Activated CD4-positive, alpha-beta T cell treated with anti-CD3 and anti-CD28 coated beads, Interleukin-10, Interleukin-2, amounts not matched to agents 100 ng/mL and 50 ng/mL, durations not matched to agents 16 hours and 8 hours (primary cell): ENCODE data around the gene MAP2K2.

ENCODE experiments used
- DNase-seq: peaks from one replicate; pipeline ENCODE4 v3.0.0-alpha.2; 2020

Gene MAP2K2

DNA sequence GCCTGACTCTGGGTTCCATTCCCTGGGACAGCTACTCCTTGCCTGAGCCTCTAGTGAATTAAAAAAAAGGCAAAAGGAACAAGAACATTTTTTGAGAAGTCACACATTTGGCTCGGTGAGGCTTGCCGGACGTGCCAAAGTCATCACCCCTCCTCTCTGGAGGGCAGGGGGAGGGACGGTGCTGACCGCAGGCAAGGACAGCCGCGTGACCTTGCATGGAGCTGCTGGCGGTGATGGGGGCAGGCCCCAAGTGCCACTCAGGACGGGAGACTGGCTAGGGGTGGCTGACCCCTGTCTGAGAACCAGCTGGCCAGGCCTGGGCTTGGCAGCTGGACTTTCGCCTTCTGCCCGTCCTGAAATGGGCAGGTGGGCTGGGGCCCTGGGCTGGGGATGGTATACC is 26.4 kb downstream of the MAP2K2 start:
- DNase-seq, result no peak

DNA sequence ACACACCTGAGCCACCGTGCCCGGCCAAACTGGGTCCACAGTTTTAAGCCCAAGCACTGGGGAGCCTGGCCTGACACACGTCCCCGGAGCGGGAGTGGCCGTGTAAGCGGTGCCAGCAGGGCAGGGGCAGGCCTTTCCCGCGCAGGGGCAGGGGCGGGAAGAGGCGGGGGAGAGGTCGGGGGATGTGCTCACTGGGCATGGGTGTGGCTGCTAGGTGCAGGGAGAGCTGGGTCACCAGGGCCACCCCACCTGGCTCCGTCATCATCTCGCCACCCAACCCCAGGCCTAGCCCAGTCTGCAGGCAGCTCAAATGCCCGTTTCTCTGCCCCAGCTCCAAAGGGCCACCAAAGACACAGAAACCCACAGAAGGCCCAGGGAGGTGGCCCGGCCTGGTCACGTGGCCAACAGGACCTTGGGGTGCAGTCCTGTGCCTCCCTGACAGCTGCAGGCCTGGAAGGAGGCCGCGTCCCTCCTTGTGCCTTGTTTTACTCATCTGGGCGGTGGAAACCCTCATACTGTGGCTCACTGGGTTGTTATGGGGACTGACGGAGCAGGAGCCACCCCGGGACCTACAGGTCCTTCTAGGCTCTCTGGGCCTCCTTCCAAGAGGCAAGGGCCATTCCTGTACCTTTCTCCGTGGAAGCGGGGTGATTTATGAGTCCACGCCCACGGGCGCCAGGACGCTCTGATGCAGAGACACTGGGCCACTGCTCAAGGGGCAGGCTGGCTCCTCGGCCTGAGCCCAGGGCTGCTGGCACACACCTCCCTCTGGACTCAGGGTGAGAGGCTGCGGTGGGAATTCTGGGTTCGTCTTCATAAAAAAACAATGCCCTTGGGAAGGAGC is 27.7 kb downstream of the MAP2K2 start:
- DNase-seq, result no peak

DNA sequence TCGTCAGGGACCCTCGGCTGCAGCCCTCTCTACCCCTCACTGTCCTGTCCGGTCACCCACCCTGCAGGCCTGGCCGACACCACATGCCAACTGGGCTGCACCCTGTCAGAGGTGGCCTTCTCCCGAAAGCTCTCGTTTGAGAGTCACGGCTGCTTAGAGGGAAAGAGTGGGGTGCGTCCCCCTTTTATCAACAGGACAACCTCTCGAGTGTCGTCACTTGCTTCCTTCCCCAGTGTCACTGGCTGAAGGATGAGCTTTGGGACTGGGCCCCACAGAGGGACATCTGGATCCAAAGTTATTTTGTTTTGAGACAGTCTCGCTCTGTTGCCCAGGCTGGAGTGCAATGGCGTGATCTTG is 28.5 kb downstream of the MAP2K2 start:
- no peak for DNase-seq

DNA sequence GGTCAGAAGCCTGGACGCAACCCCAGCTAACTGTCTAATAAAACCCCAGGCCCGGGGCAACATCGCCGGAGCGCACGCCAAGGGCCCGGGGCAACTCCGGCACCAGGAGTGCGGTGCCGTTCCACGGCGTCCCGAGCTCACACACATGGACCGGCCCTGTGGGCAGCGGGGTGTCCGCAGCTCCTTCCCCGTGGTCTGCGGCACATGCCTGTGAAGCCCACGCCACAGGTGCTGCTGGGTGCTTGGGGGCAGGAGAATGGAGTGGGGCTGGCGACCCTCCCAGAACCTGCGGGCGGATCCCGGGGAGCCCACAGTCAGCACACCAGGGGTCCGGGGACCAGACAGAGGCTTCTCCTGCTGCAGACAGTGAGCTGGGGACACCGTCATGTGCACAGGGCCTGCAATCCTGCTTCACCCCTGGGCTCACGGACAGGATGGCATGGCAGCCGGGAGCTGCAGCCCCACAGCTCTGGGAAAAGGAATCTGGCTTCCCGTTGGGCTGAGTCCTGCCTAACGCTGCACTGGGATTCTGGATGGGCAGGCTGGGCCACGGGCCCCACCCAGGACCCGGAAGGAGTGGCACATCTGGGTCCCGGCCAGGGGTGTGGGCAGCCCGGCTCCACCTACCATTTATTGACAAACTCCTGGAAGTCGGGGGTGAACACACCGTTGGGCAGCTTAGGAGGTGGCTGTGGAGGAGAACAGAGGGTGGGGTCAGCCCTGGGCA is 29.0 kb downstream of the MAP2K2 start:
- no peak for DNase-seq

DNA sequence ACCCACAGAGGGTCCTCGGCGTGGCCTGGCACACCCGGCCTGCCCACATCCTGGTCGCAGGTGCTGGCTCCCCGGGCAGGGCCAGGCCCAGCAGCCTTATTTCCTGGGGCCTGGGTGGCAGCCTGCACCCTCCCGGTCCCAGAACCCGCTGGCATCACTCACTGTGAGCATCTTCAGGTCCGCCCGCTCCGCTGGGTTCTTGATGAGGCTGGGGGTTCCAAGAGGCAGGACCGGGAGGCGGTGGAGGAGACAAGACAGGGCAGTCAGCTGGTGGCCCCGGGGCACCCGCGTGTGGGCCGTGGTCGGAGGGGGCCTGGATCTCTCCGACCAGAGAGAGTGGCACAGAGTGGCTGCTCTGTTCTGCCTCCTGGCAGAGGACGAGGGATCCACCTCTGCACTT is 29.6 kb downstream of the MAP2K2 start:
- no peak for DNase-seq

DNA sequence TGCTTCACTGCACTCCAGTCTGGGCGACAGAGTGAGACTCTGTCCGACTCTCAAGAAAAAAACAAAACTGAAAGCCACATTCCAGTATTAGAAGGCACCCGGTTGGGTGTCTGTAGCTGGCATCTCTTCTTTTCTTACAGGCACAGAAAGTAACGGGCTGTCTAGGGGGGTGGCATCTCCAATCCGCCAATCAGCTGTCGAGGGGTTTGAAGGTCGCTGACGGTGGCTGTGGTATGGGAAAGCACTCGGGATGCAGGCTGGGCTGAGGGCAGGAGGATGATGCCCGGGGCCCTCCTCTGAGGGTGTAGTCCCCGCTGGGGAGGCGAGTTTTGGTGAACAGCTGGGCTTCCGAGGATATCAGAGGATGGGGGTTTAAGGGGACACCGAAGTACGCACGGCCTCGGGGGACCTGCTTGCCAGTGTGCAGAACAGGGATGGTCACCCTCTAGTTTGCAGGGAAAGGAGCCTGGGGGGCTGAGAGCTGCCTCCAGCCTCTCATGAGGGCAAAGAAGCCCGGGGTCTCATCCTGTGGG is 30.2 kb downstream of the MAP2K2 start:
- no peak for DNase-seq

DNA sequence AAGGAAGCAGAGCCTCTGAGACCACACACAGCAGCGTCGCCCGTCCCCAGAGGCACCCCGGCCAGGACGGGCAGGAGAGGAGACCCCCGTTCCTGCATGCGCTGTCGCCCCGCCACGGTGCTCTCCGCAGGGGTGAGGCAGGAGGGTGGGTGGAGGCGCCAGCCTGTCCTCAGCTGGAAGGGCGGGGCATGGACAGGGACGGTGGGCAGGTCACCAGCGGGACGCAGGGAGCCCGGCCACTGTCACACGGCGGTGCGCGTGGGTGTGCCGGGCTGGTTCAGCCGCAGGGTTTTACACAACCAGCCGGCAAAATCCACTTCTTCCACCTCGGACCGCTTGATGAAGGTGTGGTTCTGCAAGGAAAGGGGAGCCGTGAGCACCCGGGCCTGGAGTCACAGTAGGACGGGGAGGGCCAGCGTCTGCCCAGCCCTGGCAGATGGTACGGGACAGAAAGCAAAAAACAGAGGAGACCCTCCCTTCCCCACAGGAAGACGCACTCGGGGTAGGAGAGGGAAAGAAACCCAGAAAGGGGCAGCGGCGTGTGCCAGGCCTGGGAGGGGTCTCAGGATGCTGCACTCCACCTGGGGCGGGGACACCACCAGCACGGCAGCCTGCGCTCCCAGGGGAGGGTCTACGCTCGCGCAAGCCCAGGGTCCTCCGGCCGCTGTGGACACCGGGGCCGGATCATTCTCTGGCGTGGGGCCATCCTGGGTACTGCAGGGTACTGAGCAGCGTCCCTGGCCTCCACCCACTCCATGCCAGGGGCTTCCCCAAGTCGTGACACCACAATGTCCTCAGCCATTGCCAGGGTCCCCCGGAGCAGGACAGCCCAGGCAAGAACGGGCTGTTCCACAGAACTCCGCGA is 33.3 kb downstream of the MAP2K2 start:
- DNase-seq, result no peak

DNA sequence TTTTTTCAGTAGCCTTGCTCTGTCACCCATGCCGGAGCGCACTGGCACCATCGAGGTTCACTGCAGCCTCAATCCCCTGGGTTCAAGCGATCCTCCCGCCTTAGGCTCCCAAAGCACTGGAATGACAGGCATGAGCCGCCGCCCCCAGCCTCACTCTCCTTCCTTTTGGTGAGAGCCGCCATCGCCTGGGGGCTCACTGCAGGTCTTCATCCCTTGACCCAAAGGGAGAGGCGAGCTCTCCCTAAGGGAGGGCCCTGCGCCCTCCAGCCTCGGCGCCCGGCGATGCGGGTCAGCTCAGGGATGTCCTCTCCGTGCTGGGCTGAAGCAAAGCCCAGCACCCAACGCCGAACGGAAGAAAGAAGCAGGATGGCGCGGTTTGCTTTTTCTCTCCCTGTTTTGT is 34.0 kb downstream of the MAP2K2 start:
- DNase-seq, result no peak

DNA sequence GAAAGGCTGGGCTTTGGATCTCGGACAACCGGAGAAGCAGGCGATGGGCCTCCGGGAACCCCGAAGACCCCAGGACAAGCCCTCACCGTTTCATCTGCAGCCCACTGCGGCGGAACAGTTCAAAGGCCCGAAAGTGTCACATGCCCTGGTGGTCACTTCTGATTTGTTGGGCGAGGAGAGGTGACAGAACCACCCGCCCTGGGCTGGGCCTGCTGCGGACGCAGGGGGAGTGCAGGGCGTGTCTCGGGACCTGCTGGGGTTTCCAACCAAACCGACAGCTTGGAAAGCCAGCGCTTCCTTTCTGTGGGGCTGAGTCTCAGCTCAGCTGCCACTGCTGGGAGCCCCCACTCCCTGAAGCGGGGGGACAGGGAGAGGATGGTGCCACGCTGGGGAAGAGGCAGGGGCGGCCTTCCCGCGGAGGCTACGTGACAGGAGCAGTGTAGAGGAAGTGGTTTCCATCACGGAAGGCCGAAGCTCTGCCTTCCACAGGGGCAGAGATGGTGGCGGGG is 34.5 kb downstream of the MAP2K2 start:
- peak; percentile 76 for DNase-seq

DNA sequence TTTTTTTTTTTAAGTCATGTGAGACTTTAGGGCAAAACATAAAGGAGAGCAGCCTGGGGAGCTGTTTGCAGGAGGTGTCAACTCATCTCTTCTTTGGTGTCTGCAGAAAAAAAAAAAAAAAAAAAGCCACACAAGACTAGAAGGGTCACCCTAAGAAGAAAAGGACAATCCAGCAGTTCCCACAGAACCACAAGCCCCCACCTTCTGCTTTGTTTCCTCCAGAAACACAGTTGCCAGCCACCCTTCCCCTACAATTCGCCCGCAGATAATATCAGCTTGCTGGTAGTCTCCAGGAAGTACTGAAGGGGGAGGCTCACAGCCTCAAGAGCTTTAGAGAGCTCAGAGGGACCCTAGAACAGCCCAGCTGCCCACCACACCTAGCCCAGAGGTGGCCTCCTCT is 34.9 kb downstream of the MAP2K2 start:
- peak; percentile 68 for DNase-seq

DNA sequence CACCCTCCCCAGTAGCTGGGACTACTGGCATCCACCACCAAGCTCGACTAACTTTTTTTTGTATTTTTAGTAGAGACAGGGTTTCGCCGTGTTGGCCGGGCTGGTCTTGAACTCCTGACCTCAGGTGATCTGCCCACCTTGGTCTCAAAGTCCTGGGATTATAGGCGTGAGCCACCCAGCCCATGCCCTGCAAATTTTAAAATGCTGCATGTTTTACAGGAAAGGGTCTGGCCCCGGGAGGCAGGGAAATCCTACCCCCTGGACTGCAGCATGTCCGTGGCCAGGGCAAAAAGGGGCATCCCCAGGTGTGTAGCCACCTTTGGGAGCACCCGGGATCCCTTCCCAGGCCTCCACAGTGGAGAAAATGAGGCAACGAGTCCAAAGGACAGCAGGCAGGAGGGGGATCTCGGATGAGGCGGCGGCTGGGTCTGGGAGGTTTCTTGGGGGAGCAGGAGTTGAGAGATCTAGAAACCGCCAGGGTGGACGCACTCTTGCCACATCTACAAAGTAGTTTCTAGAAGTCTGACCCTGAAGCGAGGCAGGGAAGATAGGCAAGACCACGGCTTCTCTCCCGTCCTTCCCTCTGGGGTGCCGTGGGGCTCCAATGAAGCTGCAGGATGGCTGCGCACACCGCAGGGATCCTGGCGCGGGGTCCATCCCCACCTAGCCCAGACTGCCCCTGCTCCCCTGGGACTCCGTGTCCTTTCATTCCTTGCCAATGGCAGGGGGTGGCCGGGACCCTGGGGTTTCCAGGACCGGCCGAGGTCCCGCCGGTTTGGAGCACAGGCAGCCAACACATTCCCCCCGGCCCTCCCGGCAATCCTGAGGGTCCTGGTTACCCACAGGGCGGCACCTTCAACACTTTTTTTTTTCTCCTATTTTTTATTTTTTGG is 35.9 kb downstream of the MAP2K2 start:
- DNase-seq, result no peak

DNA sequence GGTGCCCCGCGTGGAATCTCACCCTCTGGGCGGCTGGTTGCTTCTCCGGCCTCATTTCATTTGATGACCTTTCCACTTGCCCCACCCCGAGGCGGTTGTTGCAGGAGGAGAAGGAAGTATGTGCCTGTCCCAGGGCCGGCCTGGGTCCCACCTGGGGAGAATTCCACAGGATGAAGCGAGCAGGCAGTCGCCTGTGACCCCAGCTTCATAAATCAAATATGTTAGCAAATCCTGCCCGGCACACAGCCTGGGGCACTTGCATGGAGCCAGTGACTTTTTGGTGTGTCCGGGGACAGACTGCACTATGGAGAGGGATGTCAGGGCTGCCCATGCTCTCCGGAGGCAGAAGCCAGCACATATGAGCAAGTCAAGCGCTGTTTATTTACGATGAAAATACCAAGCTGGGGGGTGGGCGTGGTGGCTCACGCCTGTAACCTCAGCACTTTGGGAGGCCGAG is 37.5 kb downstream of the MAP2K2 start:
- no peak for DNase-seq

DNA sequence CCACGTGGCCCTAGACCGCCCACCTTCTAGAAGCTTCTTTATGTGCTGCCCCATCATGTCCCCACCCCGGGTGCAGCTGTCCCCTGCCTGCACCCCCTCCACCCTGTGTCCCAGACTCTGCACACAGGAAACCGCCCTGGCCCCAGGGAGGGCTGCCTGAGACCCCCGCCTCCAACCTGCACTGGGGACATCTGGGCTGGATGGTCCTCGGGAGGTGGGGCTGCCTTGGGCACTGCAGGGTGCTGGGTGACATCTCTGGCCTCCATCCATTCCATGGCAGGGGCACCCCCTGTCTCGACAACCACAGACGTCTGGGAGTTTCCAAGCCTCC is 39.4 kb downstream of the MAP2K2 start:
- no peak for DNase-seq

DNA sequence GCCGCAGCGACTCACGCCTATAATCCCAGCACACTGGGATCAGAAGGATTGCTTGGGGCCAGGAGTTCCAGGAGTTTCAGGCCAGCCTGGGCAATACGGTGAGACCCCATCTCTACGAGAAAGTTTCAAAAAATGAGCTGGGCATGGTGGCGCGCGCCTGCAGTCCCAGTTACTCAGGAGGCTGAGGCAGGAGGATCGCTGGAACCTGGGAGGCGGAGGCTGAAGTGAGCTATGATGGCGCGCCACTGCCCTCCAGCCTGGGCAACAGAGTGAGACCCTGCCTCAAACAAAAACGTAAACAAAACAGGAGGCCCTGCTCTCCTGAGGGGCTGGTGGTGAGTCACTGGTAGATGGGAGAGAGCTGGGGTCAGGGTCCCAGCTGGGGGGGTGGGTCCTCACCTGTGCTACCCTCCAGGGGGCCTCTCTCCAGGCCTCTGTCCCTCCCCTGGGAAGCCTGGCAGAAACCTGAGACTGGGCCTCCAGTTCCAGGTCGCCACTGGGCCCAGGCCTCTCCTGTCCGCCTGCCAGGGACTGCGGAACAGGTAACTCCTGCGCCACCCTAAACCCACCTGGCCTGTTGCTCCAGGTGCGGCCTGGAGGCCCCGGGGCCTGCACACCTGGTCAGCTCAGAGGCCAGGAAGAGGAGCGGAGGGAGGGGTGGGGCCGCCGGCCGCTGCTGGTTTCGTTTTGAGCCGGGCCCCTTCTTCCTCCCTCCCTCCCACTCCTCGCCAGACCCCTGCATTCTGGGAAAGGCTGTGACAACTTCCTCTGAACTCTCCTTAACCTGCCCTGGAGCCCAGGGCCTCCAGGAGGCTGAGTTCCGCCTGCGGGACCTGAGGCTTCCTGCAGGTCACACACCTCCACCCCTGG is 40.0 kb downstream of the MAP2K2 start:
- peak; percentile 66 for DNase-seq

DNA sequence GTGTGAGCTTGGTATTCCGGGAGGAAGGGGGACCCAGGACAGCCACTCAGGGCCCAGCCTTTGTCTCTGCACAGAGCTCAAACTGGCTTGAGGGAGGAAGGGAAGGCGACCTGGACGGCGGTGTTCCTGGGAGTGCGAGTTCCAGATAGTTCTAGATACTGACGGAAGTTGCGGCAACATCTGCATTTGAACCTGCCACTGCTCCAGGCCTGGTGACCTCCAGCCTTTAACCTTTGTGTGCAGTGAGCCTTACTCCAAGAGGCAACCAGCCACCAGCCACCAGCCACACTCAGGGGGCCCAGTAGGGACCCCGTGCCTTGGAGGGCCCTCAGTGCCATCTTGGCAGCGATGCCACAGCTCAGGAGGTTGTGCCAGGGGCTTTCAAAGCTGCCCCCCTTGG is 41.8 kb downstream of the MAP2K2 start:
- DNase-seq, result no peak

DNA sequence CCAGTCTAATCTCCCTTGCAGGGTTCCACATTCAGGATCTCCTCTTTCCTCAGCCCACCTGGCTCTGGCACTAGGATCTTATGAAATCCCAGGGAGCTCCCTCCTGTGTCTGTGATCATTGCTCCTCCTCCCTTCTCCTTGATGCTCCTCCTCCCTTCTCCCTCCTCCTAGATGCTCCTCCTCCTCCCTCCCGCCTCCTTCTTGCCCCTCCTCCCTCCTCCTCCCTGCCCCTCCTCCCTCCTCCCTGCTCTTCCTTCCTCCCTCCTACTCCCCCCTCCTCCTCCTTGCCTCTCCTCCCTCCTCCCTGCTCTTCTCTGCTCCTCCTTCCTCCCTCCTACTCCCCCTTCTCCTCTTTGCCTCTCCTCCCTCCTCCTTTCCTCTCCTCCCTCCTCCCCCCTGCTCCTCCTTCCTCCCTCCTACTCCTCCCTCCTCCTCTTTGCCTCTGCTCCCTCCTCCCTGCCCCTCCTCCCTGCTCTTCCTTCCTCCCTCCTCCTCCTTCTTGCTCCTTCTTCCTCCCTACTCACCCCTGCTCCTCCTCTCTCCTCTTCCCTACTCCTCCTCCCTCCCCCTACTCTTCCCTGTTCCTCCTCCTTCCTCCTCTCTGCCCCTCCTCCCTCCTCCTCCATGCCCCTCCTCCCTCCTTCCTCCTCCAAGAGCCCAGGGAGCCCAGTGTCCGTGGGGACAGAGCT is 42.3 kb downstream of the MAP2K2 start:
- DNase-seq, result no peak

DNA sequence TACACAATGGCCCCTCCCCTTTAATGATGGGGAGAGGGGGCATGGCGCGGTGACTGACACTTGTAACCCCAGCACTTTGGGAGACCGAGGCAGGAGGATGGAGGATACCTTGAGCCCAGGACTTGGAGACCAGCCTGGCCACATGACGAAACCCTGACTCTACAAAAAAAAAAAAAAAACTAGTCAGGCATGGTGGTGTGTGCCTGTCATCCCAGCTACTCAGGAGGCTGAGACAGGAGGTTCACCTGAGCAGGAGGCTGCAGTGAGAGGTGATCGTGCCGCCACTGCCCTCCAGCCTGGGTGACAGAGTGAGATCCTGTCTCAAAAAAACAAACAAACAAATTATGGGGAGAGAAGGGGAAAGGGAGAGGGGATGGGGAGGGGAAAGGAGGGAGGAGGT is 43.4 kb downstream of the MAP2K2 start:
- no peak for DNase-seq

DNA sequence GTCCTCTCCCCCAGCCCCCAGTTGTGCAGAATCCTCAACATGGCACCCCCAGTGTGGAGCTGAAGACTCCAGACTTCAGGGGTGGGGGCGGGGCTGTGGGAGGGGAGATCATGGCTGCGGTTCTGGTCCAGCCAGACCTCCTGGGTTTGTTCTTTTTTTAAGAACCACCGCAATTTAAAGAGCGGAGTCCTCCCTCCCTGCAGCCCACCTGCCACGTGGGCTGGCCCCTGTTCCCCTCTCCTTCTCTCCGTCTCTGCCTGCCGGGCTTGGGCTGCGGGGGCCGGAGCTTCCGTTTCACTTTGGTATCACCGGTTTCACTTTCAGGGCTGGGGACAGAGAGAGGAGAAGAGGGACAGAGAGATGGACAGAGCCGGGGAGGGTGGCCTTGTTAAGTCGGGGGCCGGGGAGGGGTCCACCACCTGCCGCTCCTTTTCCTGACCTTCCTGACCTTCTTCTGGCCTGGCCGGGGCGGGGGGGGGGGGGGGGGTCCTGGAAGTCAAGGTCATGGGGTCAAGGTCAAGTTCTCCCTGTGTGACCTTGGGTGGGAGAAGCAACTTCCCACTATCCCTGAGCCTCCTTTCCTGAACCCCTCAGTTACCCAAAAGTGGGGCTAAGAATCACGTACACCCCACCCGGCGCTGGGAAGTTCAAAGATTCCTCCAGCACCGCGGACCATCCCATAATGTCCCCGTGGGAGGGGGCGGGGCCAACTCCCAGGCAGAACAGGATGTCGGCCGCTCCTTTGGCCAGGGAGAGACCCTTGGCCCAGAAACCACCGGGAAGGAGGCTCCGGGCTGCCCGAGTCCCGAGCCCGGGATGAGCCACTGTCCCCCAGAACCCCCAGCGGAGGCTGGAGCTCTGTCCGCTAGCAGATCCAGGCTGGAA is 45.9 kb downstream of the MAP2K2 start:
- DNase-seq, result peak; percentile 62

DNA sequence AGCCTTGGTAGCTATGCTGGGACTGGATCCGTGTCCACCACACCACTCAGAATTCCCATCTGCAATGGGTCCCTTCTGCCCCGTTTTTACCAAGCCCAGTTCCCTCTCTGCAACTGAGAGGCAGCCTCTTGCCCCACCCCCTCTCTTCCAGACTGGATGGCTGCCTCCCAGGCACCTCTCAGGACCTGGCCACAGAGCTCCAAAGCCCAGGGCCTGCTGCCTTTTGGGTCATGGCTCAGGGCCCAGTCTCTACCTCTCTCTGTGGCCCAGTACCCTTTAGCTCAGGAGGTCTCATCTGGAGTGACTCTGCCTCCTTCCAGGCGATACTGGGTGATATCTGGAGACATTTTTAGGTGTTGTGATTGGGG is 46.9 kb downstream of the MAP2K2 start:
- DNase-seq, result no peak
